ENCODE data around the gene SH3GL3. TPM values are rescaled to one million over a fixed set of nuclear protein-coding genes. Genes with fewer than 3 reads are reported as not detected.

Gene SH3GL3
- total RNA-seq, 1 experiment from 2014 or later: not detected

DNA sequence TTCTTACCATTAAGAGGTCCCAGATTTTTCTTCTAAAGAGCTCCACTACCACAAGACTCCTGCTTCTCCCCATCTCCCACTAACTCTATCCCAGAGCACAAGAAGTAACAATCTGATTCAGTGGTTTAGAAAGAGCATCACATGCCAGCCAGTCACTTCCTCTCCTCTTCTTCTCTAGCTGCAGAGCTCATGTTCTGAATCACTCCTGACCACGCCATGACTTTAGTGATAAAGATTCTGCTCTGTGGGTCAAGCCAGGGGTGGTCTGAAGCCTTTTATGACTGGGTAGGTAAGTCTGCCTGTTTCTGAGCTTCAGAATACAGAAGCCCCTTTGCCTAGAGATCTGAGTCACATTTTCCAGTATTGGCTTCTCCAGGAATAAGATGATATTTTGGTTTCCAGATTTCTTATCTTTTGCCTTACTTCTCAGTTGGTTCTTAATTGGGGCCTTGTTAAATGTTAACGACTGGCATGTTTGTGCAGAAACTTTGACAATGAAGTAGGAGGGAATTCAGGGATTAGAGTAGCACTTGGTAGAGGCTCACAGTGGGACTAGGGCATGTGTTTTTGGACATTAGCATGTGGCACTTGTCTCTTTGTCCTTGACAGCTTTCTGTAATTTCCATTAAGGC lies 179.1 kb downstream of the SH3GL3 start:
- DNase-seq (ENCODE audit: low read depth, low spot score): peak; percentile 33
- in situ Hi-C loops (cut with HindIII; ENCODE audit: low pct_unique_long_range_greater_than_20kb, low sequenced_read_pairs): no loop called here

DNA sequence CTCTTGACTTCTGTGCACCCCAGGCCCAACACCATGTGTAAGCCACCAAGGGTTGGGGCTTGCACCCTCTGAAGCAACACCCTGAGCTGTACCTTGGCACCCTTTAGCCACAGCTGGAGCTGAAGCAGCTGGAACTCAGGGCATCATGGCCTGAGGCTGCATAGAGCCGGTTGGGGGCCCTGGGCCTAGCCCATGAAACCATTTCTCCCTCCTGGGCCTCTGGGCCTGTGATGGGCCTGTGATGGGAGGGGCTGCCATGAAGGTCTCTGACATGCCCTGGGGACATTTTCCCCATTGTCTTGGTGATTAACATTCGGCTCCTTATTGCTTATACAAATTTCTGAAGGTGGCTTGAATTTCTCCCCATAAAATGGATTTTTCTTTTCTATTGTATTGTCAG lies 184.4 kb downstream of the SH3GL3 start:
- in situ Hi-C loops (cut with HindIII; ENCODE audit: low pct_unique_long_range_greater_than_20kb, low sequenced_read_pairs): no loop called here

DNA sequence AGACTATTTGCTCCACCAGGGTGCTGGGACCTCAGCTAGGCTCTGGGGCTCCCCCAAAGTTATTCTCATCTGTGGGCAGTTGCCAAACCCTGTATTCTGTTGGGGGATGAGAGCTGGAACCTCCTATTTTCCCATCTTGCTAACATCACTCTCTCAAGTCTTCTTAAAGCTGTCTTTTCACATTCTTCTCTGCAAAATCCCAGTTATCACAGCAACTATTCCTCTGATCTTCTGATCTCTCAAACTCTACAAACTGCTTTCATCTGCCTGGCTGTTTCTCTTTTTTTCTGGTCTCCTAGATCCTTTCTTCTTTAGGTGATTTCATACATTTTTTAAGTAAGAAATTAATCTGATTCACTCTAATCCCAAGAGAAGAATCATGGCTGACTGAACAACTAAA lies 196.1 kb downstream of the SH3GL3 start:
- no peak for DNase-seq (ENCODE audit: low read depth, low spot score)
- in situ Hi-C loops (cut with HindIII; ENCODE audit: low pct_unique_long_range_greater_than_20kb, low sequenced_read_pairs): no loop called here

More for the DNA sequence above, 184.4 kb downstream of the SH3GL3 start:
- DNase-seq (ENCODE audit: low read depth, low spot score): no peak

DNA sequence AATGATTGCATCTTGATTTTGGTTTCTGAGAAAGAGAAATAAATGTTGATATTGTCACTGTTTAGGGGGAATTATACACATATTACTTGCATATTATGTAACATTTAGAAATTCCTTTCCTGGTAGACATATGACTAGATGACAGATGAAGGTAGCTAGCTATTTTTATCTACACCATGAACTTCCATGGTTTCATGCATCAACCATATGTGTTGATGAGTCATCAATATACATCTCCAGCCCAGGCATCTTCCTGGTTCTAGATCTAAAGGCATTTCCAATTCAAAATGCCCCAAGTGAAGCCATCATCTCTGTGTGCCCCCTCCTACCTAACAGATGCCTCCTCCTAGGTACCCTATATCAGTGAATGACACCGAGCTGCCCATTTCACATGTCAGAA lies 197.3 kb downstream of the SH3GL3 start:
- in situ Hi-C loops (cut with HindIII; ENCODE audit: low pct_unique_long_range_greater_than_20kb, low sequenced_read_pairs): no loop called here

DNA sequence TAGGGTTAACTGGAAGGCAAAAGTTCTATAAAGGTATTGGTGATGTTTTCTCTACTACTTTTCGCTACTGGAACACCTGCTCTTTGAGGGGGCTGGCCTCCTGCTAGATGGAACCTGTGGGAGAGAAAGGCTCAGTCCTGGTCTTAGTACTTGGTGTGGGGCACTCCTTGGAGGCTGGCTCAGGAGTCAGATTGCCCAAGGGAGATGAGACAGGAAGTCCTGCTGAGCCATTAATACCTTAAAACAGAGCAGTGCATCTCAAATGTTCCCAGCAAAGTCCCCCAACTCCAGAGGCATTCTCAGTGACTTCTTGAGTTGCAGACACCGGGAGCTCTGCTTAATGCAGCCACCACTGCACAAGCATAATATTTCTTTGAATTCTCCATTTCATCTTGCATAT lies 203.7 kb downstream of the SH3GL3 start:
- in situ Hi-C loops (cut with HindIII; ENCODE audit: low pct_unique_long_range_greater_than_20kb, low sequenced_read_pairs): no loop called here
- DNase-seq (ENCODE audit: low read depth, low spot score): no peak

More for the DNA sequence above, 197.3 kb downstream of the SH3GL3 start:
- DNase-seq (ENCODE audit: low read depth, low spot score): no peak

DNA sequence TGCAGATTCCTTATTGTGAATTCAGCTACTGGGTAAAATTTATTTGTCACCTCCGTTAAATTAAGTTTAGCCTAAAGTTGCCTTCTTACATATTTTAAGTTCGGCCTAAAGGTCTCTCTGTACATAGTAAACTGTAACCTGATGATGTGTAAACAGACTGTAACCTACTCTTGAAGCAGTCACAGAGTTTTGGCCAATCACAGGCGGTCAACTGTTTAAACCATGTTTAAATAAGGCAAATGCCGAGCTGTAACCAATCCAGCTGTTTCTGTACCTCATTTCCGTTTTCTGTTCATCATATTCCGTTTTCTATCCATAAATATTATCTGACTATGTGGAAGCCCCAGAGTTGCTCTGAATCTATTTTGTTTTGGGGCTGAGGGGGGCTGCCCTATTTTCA lies 204.4 kb downstream of the SH3GL3 start:
- DNase-seq (ENCODE audit: low read depth, low spot score): no peak
- in situ Hi-C loops (cut with HindIII; ENCODE audit: low pct_unique_long_range_greater_than_20kb, low sequenced_read_pairs): no loop called here

DNA sequence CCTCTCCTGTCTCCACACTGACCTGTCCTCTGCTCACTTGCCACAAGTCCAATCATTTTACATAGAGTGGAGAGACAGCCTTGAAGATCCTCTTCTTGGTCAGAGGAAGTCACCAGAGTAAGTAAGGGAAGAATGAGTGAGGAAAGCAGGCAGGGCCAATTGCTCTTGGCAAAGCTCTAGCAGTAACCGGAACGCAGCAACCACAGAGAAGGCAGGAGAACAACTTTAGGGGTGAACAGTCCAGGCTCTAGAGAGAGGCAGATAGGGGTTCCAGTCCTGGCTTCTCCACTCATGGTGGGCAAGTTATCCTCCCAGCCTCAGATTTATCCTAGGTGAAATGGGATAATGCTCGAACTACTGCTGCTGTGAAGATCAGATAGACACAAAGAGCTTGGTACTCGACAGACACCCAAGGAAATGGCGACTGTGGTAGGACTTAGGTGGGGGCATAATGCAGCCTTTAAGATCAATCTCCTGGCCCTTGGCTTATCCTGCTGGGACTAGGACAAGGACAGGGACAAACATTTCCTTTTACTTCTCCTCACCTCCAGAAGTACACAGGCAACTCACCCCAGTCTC lies 205.6 kb downstream of the SH3GL3 start:
- DNase-seq (ENCODE audit: low read depth, low spot score): no peak
- in situ Hi-C loops (cut with HindIII; ENCODE audit: low pct_unique_long_range_greater_than_20kb, low sequenced_read_pairs): no loop called here

DNA sequence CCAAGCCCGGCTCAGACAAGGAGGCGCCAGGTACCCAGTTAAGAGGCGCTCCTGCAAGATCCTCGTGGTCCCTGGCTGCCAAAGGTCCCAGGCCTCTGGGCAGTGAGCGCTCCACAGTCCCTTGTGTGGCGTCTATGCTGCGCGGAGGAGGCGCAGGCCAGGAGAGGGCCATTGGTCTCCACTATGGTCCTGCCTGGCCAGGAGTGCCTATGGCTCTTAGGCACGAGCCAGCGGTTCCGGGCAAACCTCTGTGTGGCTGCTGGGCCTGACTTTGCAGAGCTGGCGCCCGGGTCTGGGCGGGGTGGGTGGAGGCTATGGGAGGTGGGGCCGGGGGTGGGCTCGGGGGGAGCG lies 206.1 kb downstream of the SH3GL3 start:
- DNase-seq (ENCODE audit: low read depth, low spot score): no peak
- in situ Hi-C loops (cut with HindIII; ENCODE audit: low pct_unique_long_range_greater_than_20kb, low sequenced_read_pairs): no loop called here

DNA sequence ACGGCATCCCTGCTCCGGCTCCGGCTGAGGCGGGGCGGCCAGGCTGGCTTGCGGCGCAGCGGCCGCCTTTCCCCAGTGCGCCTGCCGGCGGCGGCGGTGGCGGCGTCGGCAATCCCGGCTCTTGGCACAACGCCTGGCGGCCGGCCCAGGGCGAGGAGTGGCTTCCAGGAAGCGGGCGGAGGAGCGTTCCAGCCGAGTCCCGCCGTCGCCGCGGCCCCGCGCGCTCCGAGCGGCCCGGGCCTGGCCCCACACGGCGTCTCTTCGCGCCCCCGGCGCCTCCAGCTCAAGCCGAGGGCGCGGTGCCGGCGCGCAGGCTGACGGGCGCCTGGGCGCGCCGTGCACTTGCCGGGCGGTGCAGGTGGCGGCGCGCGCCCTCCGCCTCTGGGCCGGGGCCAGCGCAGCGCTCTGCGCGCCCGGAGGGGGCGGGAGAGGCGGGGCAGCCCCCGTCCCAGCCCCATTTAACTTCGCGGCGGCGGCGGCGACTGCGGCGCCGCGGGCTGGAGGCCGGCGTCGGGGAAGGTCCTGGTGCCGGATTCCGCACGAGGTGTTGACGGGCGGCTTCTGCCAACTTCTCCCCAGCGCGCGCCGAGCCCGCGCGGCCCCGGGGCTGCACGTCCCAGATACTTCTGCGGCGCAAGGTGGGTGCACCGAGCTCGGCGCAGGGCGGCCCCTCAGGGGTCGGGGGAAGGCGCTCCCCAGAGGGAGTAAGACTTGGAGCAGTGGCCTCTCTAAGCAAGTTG lies 206.7 kb downstream of the SH3GL3 start, which contains the start of gene ADAMTSL3:
TSS of gene ADAMTSL3 (plus strand) at position 485 of the 740 bp plus-strand sequence. CDS start 1,639 bp downstream, outside the sequence.
- DNase-seq (ENCODE audit: low read depth, low spot score): no peak
- in situ Hi-C loops (cut with HindIII; ENCODE audit: low pct_unique_long_range_greater_than_20kb, low sequenced_read_pairs): no loop called here

DNA sequence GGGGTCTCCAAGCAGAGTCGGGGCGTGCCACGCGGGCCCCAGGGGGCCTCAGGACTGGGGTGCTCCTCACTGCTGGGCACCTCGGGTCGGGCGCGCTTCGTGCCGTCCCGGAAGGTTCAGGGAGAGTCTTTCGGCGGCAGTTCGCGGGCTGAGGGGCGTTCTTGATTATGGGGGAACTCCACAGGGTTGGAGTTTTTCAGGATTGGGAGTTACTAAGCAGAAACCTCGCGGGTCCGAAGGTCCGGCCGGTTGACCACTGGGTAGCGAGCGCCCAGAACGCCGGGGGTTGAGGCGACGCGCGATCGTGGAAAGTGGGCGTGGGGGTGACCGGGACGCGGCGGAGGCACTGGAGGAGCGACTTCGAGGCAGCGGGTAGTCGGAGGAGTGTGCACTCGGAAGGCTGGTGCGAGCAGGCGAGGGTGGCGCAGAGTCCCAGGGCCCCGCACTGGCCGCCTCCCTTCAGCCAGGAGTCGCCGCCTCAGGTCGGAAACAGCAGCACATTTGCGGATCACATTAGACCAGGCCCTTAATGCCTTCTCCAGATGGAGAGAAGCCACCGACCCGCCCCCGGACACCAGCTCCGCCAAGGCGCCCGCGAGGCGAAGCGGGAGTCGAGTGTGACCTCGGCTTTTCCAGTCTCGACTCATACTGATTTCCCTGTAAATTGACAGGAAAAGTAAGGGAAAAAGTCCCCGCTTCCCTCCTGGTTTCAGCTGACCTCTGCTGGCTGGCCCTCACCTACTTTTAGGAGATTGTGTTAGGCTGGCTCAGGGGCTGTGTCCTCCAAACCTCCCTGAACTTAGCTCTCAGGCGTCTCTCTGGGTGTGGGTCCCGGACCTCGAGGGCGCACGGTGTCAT lies 207.5 kb downstream of the SH3GL3 start:
- in situ Hi-C loops (cut with HindIII; ENCODE audit: low pct_unique_long_range_greater_than_20kb, low sequenced_read_pairs): no loop called here
- no peak for DNase-seq (ENCODE audit: low read depth, low spot score)

DNA sequence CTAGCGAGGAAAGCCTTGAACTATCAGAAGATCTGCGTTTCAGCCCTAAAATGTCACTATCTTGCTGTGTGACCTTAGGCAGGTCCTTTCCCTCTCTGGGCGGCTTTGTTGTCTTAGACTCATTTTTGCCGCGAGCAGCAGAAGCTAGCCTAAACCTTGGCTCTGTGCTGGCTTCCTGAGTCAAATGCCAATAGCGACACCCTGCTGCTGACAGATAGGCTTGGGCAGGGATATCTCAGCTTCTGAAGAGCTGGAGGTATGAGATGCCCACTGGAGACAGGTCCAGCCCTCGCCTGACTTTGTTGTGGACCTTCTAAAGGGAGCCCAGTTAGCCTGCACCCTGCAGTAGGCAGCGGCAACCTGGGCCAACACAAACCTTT lies 208.1 kb downstream of the SH3GL3 start:
- in situ Hi-C loops (cut with HindIII; ENCODE audit: low pct_unique_long_range_greater_than_20kb, low sequenced_read_pairs): no loop called here
- DNase-seq (ENCODE audit: low read depth, low spot score): no peak

DNA sequence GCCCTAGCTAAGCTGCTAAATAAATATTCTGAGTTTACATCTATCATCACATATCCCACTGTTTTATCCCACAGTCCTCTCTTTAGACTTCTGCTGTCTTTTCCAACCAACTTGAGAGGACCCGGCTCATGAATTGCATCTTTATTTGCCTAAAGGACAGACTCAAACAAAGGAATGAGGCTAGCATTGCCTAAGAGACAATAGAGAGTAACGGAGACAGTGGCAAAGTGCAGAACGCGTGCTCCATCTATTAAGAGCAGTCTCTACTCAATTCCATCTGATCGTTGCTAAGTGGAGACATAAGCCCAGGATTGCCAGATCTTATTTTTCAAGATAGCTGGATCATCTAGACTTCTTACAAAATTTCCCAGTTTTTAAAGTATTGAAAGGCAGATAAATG lies 209.1 kb downstream of the SH3GL3 start:
- in situ Hi-C loops (cut with HindIII; ENCODE audit: low pct_unique_long_range_greater_than_20kb, low sequenced_read_pairs): no loop called here
- DNase-seq (ENCODE audit: low read depth, low spot score): no peak

DNA sequence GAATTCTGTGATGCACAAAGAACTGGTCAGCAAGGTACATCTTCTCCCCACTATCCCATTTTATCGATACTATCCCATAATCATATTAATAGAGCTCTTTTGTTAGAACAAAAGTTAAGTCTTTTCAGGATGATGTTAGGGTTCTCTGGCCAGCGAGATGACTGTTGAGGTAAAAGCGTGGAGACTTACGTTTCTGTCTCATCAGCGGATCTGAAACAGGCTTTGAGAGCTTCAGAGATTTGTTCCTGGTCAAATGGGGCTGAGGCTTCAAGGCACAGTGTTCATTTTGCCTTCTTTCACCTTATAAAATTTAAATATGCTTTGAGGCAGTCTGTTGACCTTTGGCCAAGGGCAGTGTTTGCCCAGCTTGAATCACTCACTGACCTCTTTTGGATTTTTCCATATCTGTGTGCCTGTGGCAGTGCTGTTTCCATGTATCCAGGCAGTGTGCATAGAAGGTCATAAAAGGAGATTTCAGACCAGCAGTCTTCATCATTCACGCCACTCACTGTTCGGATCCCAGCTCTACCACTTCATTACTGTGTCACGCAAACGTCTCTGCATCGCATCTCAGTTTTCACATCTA lies 209.9 kb downstream of the SH3GL3 start:
- in situ Hi-C loops (cut with HindIII; ENCODE audit: low pct_unique_long_range_greater_than_20kb, low sequenced_read_pairs): no loop called here
- DNase-seq (ENCODE audit: low read depth, low spot score): no peak

DNA sequence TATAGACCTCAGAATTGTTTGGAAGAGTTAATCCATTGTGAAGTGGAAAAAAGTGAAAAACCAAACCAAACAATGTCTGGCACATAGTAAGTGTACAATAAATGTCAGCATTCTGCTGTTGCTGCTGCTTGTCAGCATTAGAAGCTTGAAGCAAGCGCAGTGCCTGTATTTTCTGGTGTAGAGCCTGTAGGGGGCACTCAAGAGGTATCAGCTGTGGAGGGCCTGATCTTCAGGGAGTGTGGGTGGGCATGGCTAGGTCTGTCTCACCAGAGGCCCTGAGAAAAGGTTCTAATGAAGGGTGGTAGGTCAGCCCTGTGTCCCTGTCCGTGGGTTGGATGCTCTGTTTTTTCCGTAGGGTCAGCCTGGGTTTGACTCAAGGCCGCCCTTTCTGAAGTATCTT lies 210.4 kb downstream of the SH3GL3 start:
- peak; percentile 44 for DNase-seq (ENCODE audit: low read depth, low spot score)
- in situ Hi-C loops (cut with HindIII; ENCODE audit: low pct_unique_long_range_greater_than_20kb, low sequenced_read_pairs): no loop called here

DNA sequence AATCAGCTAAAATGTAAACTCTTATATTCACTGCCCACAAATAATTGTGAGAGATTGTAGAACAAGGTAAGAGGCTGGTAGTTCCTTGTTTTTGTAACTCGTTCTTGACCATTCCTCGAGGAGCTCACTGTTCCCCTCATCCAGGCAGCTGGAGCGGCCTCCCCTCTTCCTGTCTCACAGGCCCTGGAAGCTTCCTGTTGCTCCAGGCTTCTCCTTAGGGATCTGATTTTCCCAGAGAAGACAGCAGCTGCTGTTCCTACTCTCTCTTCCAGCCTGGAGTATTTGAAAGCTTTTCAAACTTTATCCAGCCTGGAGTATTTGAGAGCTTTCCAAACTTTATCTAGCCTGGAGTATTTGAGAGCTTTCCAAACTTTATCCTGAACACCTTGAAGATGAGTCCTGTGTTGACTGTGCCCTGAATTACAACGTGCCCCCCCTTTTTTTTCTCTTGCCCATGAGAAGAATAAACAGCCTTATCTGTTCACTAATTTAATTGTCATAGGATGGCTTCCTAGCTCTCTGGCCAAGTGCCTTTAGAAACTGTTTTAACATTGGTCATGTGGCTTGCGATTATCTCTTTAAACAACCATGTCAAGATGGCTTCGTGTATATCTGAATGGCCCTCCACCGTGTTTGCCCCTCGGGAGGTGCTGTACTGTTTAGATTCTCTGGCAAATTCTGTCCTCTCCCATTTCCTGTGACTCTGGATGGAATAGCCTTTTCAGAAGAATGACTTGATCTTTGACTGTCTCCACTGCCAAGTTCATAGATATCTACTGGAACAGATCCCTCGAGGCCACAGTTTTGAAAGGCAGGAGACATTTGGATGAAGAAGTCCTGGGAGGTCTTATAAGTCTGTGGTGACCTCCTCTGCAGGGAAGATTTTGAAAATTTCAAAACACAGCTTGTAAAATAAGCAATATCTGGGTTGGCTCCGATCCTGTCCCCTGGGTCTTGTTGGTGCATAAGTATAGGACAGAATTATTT lies 211.6 kb downstream of the SH3GL3 start:
- no peak for DNase-seq (ENCODE audit: low read depth, low spot score)
- in situ Hi-C loops (cut with HindIII; ENCODE audit: low pct_unique_long_range_greater_than_20kb, low sequenced_read_pairs): no loop called here

DNA sequence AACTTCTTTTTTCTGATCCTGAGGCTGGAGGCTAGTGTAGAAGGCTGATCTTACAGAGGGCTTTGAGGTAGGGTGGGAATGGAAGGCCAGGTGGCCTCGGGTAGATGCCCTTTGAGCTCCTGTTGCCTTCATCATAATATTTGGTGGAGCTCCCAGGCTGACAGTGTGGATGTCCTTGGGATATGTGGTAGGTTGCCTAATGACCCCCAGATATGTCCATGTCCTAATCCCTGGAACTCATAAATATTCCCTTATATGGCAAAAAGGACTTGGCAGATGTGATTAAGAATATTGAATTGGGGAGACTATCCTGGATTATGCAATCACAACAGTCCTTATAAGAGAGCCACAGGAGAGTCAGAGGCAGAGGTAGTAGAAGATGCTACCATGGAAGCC lies 212.3 kb downstream of the SH3GL3 start:
- no peak for DNase-seq (ENCODE audit: low read depth, low spot score)
- in situ Hi-C loops (cut with HindIII; ENCODE audit: low pct_unique_long_range_greater_than_20kb, low sequenced_read_pairs): no loop called here

DNA sequence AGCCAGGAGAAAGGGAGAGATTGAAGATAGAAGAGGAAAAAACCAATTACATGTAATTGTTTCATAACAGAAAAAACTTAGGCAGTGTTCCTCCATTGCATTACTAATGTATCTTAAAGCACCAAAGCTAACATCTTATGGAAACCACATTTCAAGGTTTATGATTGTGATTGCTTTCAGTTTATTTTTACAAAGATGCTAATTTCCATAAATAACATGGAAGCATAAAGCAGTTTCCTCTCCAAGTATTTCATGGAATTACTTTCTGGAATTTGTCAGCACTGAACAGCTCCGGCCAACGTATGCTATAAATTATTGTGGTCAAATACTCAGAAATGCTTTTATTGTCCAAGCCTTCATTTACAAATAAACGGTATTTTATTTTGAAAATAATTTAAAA lies 218.3 kb downstream of the SH3GL3 start:
- no peak for DNase-seq (ENCODE audit: low read depth, low spot score)
- in situ Hi-C loops (cut with HindIII; ENCODE audit: low pct_unique_long_range_greater_than_20kb, low sequenced_read_pairs): no loop called here
